A204.1 (cell line): ENCODE data around the gene ARL8A.

Source experiments
- FAIRE-seq: peaks from 2 replicates; lab custom pipeline; 2012; peaks lifted over from hg19 to GRCh38; lab: Jason Lieb, UNC

ARL8A gene

GRCh38 chr1:202134645-202135172 is 9.8 kb downstream of the ARL8A start:
- no peak for FAIRE-seq

GRCh38 chr1:202133989-202134388 is 10.5 kb downstream of the ARL8A start:
- no peak for FAIRE-seq

GRCh38 chr1:202133496-202133895 is 11.0 kb downstream of the ARL8A start:
- no peak for FAIRE-seq

- FAIRE-seq = no peak
Observed at GRCh38 chr1:202133001-202133400, 11.5 kb downstream of the ARL8A start.

GRCh38 chr1:202131956-202132821 is 12.3 kb downstream of the ARL8A start:
- no peak for FAIRE-seq

GRCh38 chr1:202130816-202131522 is 13.6 kb downstream of the ARL8A start:
- no peak for FAIRE-seq

GRCh38 chr1:202130297-202130721 is 14.2 kb downstream of the ARL8A start:
- FAIRE-seq = no peak

- no peak for FAIRE-seq
Observed at GRCh38 chr1:202129453-202130296, 14.9 kb downstream of the ARL8A start.

- FAIRE-seq = no peak
Observed at GRCh38 chr1:202127836-202128622, 16.5 kb downstream of the ARL8A start.

- FAIRE-seq = no peak
Observed at GRCh38 chr1:202127061-202127460, 17.5 kb downstream of the ARL8A start.

GRCh38 chr1:202126426-202126825 is 18.1 kb downstream of the ARL8A start:
- no peak for FAIRE-seq

- FAIRE-seq = no peak
Observed at GRCh38 chr1:202125611-202126010, 18.9 kb downstream of the ARL8A start.

- FAIRE-seq = no peak
Observed at GRCh38 chr1:202124142-202124541, 20.4 kb downstream of the ARL8A start.

GRCh38 chr1:202123336-202123813 is 21.2 kb downstream of the ARL8A start:
- FAIRE-seq = no peak

GRCh38 chr1:202122639-202123335 is 21.8 kb downstream of the ARL8A start, which contains the start of gene GPR37L1:
Gene GPR37L1, plus strand, starts transcription at chr1:202122917. Its CDS starts 47 bp downstream, at chr1:202122964.
- no peak for FAIRE-seq

GRCh38 chr1:202121006-202121405 is 23.5 kb downstream of the ARL8A start:
- no peak for FAIRE-seq

- FAIRE-seq = no peak
Observed at GRCh38 chr1:202117898-202118371, 26.6 kb downstream of the ARL8A start.

GRCh38 chr1:202116287-202116686 is 28.2 kb downstream of the ARL8A start:
- FAIRE-seq = no peak

GRCh38 chr1:202113690-202114300 is 30.7 kb downstream of the ARL8A start:
- no peak for FAIRE-seq
